OCI-LY1 (cell line): ENCODE measurements around the gene DRGX.

ENCODE experiments used
- EZH2 ChIP-seq: fragments of 200-600 bp; sonication (generic), shearing (Covaris generic); IDR thresholded peaks from 2 replicates; pipeline ENCODE4 v1.8.0; 2017; ENCODE audit warnings: borderline replicate concordance, mixed run types, mild to moderate bottlenecking, antibody characterized with exemption, low read length, moderate library complexity, mixed read lengths
- TF ChIP-seq, protein P1 (sequence below): fragments of 200-600 bp; sonication (generic), shearing (Covaris generic); IDR thresholded peaks from 2 replicates; pipeline ENCODE4 v1.5.1; 2017; ENCODE audit warnings: mild to moderate bottlenecking, antibody characterized with exemption, low read length, moderate library complexity, mixed read lengths

DNA sequence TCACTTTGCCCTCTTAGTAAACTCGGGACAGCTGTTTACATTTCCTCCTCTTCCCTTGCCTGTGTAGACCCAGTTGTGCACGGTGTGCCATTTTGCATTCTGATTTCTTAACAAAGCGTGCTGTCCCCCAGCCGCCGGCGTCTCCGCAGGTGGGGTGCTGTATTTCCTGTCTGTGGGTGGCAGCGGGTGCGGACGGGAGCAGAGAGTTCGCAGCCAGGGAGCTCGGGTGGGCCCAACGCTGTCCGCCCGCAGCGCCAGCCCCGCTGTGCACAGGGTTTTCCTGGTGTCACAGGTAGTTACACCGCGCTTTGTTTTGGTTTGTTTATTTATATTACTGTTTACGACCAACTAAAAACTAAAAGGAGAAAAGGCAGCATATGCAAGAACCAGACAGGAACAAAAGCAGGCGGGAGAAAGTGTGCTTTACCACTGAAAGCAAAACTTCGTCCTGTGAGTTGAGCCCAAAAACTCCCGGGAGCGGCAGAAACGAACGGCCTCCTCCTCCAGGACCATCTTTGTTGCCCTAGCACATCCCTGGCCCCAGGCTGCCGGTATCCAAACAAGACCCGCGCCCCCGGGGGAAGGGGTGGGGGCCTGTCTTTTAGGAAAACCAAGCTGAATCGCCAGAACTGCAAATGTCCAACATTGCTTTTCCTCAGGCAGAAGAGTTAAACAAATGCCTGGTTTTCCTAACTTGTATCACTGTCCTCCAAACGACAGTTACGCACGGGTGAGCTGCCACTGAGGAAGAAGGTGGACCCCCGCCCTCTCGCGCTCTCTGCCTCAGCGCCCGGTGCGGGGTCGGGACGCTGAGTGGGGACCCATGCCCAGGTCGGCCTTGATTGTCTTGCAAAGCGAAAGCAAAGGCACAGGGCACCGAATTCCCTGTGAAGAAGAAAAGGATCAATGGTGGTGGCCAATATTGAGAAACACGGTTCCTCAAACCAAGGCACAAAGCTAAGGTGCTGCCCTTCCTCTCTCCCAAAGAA is 45.9 kb upstream of the DRGX start:
- TF ChIP-seq, protein P1, sequence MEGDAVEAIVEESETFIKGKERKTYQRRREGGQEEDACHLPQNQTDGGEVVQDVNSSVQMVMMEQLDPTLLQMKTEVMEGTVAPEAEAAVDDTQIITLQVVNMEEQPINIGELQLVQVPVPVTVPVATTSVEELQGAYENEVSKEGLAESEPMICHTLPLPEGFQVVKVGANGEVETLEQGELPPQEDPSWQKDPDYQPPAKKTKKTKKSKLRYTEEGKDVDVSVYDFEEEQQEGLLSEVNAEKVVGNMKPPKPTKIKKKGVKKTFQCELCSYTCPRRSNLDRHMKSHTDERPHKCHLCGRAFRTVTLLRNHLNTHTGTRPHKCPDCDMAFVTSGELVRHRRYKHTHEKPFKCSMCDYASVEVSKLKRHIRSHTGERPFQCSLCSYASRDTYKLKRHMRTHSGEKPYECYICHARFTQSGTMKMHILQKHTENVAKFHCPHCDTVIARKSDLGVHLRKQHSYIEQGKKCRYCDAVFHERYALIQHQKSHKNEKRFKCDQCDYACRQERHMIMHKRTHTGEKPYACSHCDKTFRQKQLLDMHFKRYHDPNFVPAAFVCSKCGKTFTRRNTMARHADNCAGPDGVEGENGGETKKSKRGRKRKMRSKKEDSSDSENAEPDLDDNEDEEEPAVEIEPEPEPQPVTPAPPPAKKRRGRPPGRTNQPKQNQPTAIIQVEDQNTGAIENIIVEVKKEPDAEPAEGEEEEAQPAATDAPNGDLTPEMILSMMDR, result no peak
- TF ChIP-seq EZH2, result no peak
